Activated T-helper 1 cell treated with anti-CD3 and anti-CD28 coated beads, Interleukin-2, amount 50 U/mL, for 16 hours (primary cell): ENCODE data around the gene KCNQ1OT1.

Source experiments
- DNase-seq, 2 donors: peaks; one replicate each; pipeline ENCODE4 v3.0.0-alpha.2; 2020; ENCODE audit warnings: low read depth in 1 of 2, low spot score in 1 of 2

The KCNQ1OT1 gene

DNA sequence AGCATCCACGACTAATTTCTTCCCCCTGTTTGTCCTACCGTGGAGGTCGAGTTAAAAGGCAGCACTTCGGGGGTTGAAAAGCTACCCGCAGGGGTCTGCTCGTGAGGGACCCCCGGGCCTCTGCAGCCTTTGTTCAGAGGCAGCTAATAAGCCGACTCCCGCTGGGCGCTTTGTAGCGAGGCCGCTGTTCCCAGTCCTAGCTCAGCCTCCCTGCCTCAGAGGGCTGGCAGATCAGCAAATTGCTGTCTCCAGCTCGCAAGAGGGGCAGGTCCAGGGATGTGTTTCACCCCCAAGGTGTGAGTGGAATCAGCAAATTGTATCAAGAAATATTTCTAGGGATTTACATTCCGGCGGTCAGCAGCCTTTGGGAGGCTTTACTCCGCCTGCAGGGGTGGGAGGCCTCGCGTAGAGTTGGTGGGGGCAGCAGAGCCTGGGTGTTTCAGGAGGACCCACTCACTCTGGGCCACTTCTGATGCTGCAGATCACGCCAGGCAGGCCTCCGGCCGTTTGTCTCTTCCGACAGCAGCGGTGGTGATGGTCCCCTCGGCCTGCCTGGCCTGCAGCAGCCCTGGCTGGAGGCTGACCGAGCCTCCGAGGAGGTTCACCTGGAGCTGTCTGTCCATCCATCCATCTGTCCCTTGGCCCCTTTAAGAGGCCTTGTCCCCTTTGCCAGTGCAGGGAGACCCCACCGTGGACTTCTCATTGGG, 21.6 kb upstream of the KCNQ1OT1 start:
- no peak for DNase-seq

DNA sequence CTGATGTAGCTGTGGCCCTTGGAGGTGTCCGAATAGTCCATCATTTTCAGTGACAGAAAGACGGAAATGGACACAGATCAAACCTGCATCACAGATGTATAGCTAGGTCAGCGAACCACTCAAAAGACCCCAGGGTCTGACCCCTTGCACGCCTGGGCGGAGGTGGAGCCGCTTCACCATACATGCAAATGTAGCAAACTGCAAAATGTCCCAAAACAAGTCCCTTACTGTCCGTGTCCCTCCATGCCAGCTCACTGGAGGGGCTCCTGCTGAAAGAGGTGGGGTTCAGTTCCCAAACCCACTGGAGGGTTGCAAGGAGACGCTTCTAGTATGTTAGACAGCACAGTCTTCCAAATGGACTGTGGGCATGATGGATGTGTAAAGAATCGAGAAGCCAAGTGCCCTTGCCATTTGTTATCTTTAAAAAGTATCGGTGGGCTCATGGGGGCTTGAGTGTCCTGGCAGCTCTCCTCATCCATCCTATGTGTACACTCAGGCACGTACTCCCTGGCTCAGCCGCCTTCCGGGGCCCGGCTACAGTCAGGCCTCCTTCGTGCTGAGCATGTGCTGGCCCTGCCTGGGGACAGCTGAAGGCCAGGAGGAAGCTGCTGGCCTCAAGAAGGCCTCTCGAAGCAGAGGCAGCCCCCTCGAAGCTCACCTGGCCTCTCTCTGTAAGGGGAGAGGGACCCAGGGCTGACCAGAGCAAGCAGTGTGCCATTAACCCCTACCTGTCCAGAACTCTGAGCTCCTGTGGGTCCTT, 20.2 kb upstream of the KCNQ1OT1 start:
- DNase-seq = no peak

DNA sequence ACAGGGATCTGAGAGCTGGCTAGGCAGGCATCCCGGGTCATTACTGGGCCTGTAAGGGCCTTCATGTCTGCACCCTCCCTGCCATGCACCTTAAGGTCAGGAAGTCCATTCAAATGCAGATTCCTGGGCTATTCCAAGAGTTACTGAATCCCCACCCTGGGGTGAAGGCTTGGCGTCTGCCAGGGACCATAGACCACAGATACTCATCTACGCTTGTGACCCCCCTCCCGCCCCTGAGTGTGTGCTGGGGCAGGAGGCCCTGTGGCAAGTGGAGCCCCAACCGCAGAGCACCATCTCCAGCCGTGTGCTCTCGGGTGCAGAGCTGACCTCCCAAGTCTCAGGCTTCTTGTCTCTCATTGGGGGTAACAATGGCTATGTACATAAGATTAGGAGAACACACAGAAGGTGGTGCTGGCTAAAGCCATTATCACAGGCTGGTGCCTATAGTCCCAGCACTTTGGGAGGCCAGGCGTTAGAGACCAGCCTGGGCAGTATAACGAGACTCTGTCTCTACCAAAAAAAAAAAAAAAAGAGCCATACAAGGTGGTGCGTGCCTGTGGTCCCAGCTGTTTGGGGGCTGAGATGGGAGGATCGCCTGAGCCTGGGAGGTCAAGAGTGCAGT, 19.1 kb upstream of the KCNQ1OT1 start:
- no peak for DNase-seq

DNA sequence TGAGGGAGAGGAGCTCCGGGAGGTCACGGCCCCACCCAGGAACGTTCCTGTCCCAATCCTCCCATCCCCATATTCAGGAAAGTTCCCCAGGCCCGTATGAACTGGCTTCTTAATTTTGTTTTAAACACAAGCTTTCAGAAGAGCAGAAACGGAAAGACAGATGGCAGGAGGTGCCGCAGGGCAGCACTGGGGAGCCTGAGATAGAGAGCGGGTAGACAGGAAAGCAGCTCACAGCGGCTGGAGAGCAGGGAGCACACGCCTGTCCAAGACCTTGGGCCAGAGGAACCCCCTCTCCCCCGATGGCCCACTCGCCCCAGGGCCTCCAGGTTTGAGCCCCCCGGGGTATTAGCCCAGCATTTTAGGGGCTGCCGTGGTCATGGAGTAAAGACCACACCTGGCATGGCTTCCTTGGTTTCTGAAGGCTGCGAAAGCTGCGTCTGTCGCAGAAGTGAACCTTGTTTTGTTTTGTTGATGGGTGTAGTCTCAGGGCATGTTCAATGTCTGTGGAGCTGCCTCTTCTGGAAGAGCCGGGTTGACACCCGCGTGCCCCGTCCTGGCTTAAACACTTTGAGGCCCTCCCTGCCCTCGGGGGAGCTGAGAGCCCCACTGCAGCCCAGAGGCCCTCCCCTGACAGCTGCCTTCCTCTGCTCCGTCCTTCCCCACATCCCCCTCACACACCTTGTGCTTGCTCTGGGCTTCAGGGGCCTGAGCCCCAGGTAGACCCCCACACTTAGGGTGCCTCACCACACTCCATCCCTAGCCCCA, 17.9 kb upstream of the KCNQ1OT1 start:
- DNase-seq = no peak

DNA sequence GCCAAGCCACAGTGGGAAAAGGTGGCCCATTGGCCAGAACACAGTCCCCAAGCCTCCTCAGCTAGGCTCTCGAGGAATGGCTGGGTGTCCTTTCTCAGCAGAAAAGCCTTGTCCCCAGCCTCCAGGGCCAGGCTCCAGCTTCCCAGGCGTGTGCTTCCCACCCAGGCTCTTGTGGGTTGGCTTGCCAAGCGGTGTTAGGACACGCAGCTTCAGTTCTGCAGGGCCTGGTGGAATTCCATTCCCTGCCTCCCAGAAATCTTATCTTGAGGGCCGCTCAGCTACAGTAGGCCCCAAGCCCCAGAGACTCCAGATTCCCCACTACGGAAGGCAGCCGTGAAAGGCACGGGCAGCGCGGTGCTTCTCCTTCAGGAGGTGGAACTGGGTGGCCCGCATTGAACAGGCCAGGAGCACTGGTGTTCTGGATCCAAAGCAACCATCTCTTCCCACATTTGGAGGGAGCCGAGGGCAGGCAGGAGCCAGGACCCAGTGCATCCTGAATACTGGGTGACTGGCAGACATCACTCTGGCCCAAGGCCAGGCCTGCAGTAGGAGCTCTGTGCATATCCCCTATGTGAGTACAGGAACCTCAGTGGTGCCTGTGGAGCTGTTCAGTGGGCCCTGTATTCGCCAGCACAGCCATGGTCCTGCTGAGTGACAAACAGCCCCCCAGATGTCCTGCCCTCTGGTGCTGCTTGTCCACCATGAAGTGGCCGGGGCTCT, 16.7 kb upstream of the KCNQ1OT1 start:
- DNase-seq = no peak

DNA sequence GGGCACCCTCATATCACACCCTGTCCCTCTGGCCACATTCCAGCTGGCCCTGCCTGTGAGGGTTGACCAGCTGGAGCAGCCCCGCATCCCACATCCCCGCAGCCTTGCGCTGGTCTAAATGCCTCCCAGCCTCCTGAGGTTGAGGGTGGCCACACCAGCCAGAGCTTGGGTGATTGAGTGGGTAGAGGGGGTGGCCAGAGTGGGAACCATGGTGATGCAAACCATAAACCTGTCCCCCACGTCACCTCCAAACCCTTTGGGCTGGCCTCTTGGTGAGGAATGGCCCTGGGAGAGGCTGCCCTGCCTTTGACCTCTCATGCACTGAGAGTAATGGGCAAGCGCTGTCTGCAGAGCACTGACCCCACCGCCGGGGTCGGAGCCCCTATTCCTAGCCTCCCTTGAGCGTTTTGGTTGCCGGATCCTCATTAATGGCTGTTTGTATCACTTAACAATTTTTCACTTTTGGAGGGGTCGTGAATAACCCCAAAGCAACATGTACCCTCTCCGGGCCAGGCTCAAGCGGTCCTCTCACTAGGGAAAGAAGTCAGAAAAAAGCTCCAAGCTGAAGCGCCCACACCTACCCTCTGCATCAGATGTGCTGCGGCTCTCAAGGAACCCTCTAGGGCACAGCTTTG, 16.0 kb upstream of the KCNQ1OT1 start:
- no peak for DNase-seq

DNA sequence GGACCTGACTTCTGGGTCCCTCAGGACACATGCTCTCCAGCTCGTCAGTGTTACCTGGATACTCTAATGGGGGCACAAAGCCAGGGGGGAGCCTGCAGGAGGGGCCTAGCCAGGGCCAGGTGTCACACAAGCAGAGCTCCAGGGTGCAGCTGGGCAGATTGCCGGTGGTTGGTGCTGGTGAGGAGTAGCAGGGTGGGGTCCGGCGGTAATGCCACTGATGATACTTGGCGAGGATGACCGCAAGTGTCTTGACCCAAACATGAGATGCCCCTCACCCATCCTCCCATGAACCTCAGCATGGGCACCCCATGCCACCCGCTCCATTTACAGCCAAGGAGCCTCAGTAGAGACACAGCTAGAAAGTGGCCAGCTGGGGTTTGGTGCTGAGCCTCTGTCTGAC, 15.1 kb upstream of the KCNQ1OT1 start:
- no peak for DNase-seq

DNA sequence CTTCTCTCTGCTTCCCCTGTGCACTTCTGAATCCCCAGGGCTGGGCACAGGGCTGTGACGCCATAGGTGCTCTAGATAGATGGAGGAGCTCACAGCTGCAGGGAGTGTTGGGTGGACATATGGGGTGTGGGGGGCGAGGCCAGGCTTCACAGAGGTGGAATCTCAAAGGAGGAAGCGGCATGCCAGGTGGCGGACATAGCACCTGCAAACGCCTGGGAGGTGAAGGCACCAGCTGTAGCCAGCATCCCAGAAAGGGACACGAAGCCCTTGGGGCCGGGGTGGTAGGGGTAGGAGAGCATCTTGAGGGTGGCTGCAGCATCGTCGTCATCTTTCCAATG, 14.6 kb upstream of the KCNQ1OT1 start:
- no peak for DNase-seq

DNA sequence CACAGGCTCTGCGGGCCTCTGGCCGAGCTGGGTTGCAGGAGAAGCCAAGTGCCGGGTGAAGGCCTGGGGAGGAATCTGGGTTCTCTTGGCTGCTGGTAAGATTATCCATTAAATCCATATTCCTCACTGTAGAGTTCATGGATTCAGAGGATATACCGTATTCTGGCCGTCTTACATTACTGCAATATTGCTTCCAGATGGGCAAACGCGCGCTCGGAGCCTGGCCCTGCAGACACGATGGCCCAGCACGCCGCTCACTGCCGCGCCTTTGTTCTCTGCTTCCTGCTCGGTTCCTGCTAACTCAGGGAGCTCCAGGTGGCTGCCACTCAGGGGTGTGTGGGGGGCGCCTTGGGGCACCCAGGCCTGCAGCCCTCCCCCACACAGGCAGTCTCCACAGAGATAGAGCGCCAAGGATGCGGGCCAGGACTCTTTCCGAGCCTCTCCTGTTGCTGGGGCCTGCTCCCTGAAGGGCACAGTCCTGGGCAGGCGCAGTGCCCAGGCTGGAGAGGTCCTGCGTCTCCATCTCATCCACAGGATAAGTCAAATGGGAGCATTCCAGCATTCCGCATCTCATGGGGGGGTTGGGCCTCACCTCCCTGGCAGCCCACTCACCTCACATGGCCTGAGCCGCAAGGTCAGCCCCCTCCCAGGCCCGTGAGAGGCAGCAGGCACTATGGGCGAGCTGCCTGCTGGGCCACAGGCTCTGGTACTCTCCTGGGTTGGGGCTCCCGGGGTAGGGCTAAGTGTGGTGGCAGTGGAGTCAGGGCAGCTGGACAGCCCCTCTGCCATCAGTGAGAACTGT, 14.1 kb upstream of the KCNQ1OT1 start:
- no peak for DNase-seq

DNA sequence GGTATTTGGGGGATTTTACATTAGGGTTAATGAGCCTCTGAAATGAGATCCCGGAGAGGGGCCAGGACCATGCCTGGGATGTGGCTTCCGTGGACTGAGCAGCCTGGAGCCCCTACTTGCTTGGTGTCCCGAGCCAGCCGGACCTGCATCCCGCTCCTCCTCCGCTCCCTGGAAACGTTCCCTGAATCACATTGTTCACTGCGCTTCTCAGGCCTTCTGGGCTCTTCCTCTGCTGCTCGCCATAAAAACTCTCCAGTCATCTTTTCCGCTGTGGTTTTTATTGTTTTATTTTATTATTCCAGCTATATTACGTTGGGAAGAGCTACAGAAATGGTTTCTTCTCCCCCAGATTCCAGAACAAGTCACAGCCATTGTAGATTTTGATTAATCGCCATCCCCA, 13.3 kb upstream of the KCNQ1OT1 start:
- DNase-seq = no peak

DNA sequence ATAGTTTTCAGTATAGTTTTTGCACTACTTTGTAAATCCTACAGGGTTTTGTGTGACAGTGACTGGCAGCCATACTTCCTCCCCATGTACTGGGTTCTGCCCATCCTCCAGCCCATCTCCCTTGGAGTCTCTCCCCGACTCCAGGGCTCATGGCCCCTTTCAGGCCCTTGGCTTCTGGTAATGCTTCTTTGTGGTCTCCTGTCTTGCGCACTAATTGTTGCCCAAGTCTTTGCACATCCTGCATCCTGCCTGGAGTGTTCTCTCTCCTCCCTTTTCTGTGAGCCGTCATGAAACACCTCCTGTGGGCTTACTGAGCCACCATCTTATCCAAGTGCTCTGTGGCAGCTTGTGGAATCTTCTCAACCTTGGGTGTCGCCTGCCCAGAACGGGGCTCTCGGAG, 11.4 kb upstream of the KCNQ1OT1 start:
- no peak for DNase-seq

DNA sequence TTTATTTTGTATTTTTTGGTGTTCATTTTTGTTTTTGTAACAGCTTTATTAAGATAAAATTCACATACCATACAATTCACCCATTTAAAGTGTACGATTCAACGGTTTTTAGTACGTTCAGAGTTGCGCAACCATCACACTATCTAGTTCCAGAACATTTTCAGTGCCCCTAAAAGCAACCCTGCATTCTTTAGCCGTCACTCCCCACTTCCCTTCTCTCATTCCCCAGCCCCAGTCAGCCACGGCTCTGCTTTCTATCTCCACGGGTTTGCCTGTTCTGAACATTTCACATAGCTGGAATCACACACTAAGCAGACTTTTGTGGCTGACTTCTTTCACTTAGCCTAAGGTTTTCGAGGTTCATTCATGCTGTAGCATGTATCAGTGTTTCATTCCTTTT, 9.6 kb upstream of the KCNQ1OT1 start:
- DNase-seq = no peak

DNA sequence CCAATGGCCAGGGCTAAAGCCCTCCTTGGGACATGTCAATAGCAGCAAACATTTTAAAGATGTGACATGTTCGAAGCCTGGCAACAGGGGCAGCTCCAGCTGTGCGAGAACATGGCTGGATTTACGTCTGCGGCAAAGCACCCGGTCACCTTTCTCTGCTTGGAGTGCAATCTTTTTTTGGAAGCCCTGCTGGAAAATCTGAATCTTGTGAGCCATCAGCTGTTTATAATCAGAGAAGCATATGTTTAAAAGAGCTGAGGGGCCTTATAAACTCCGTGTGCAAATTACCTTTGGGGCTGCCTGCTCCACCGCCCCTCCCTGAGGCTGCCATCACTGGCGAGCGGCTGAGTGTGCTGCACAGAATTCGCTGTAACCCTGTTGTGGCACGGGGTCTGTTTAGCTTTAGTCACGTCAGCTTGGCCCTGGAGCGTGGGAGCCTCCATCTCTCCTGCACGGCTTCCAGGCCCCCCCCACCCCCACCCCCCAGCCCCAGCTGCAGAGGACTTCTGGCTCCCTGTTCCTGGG, 9.0 kb upstream of the KCNQ1OT1 start:
- DNase-seq = no peak

DNA sequence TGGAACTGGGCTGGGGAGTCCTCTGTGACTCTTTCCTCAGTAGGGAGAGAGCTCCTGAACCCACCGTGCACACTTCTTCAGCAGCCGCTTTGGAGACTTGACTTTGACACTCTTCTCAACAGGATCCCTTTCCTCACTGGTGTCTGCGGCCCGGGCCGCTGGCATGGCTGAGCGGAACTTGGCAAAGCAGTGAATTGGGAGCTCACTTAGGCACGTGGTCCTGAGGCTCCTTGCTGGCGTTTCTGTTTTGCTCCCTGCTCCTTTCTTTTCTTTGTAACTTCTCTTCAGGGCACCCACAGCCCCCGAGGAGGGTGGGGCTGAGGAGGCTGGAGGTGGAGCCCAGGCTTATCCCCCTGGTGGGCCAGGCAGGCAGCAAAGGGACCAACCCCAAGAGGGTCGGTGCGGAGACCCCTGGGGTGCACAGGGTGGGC, 8.4 kb upstream of the KCNQ1OT1 start:
- DNase-seq = no peak

DNA sequence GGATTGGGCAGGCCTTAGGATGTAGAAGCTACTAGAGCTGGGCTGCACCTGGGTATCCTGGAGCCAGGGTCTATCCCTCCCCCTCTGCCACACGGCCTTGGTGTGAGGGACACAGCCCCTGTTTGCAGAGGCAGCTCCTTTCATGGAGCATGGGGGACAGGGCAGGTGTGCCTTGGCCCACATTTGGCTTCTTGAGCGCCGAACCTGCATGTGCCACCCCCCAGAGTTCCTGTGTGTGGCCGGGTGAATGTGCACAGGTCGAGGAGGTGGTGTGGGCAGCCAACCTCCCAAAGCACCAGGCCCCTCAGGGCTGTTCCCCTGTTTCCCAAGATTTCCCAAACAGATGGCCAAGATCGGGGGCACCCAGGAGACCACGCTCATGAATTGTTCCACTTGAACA, 7.9 kb upstream of the KCNQ1OT1 start:
- DNase-seq = no peak

DNA sequence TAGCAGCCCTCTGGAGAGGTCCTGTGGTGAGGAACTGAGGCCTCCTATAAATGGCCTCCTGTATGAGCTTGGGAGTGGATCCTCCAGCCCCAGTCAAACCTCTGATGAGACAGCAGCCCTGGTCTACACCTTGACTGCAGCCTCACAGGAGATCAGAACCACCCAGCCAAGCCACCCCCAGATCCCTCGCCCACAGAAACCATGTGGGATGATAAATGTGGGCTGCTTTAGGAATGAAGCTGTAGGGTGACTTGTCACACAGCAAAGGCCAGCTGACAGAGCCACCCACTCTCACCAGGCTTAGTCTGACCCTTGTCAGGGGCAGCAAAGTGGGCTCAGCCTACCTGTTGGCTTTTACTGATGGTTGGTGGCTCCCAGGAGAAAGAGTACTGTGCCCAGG, 6.5 kb upstream of the KCNQ1OT1 start:
- DNase-seq = no peak

DNA sequence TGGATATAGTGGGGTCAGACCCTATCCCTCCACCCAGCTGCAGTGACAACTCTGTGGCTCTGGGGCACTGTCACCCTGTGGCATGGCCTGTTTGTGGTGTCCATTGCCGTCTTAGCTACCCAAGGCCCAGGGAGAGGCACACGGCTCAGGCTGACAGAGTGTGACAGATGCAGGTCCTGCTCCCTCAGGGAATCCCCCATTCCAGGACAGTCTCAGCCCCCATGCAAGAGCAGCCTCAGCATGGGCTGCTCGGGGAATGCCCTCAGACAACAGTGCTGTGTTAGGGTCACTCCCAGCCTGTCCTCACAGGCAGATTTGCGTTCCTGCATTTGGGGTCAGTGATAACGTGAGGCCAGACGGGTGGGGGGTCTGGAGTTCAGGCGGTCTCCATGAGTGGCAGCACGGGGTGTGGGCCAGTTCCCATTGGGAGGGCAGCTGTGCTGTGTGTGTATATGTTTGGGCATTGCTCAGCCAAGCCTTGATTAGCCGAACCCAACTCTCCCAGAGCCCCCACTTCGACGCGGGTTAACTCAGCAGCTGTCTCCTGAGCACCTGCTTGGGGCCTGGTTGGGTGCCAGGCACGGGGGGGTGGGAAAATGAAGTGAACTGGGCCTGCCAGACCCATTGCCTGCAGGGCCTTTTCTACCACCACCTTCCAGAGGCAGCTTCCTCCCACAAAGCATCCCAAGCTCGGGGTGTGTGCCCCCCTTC, 5.3 kb upstream of the KCNQ1OT1 start:
- no peak for DNase-seq

DNA sequence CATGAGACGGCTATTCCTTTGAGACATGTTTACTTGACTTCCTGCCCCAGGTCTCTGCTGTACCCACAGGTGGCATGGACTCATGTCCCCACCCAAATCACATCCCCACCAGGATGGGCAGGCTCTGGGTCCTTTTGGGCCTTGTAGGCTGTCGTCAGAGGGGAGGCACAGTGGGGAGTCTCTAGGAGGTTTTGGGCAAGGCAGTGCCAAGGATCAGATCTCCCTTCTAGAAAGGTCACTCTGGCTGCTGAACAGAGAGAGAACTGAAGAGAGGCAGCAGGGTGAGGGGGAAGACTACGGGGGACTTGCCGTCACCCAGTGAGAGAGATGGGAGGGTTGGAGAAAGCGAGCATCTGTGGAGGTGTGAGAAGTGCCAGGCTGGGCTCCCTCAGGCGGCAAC, 4.6 kb upstream of the KCNQ1OT1 start:
- DNase-seq = no peak
